GM13976 (cell line): ENCODE measurements around the gene ADAM30.

ENCODE experiments used
- DNase-seq: peaks from one replicate; pipeline ENCODE4 v3.0.0; 2012; ENCODE audit warnings: low spot score
- in situ Hi-C: fragments of 300-500 bp; cut with MboI; formaldehyde crosslinking; loops from one replicate; pipeline ENCODE4 v1.12.0; 2022; ENCODE audit warnings: low sequenced_read_pairs, mixed read lengths, inconsistent platforms; ENCODE audit not compliant: unreplicated experiment
- TF ChIP-seq, protein P1 (sequence below): IDR thresholded peaks from 2 replicates; pipeline ENCODE4 v1.5.1; 2012; ENCODE audit warnings: borderline replicate concordance, mild to moderate bottlenecking; ENCODE audit not compliant: insufficient read depth; ENCODE audit errors: extremely low read depth, missing control alignments, control extremely low read depth

The ADAM30 gene

DNA sequence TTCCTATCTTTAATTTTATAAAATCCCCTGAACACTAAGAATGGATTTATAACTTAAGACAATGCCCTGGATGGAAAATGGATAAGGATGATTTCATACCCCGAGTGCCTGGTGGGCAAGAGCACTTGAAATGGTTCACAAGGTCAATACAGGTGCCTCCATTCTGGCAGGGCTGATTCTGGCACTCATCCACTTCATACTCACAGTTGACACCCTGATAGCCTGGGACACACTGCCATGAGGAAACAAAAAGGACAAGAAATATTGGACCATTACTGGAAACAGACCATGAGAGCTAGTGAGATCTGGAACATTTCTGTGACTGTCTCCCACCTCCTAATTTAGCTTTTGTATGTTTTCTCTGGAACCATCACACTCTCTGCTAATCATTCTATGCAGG, 39.1 kb upstream of the ADAM30 start:
- no peak for DNase-seq
- TF ChIP-seq, protein P1, sequence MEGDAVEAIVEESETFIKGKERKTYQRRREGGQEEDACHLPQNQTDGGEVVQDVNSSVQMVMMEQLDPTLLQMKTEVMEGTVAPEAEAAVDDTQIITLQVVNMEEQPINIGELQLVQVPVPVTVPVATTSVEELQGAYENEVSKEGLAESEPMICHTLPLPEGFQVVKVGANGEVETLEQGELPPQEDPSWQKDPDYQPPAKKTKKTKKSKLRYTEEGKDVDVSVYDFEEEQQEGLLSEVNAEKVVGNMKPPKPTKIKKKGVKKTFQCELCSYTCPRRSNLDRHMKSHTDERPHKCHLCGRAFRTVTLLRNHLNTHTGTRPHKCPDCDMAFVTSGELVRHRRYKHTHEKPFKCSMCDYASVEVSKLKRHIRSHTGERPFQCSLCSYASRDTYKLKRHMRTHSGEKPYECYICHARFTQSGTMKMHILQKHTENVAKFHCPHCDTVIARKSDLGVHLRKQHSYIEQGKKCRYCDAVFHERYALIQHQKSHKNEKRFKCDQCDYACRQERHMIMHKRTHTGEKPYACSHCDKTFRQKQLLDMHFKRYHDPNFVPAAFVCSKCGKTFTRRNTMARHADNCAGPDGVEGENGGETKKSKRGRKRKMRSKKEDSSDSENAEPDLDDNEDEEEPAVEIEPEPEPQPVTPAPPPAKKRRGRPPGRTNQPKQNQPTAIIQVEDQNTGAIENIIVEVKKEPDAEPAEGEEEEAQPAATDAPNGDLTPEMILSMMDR = no peak
- in situ Hi-C loops = loop anchor here (10.0 kb wide), 1 partner anchor 49 kb away; no protein-coding TSS in a partner anchor

DNA sequence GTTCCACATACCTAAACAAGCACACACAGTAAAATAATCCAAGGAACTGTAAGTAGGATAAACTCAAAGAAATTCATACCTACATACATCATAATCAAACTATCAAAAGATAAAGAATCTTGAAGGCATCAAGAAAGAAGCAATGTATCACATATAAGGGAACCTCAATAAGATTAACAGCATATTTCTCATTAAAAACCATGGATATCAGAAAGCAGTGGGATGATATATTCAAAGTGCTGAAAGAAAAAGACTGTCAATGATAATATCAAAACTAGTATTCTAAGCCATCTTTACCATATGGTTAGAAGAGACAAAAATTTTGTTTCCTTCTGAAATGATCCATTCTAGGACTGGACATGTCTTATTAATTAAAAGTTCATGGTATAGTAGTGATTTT, 37.1 kb upstream of the ADAM30 start:
- in situ Hi-C loops = loop anchor here (10.0 kb wide), 1 partner anchor 51 kb away; no protein-coding TSS in a partner anchor
- TF ChIP-seq, protein P1 = no peak
- no peak for DNase-seq

DNA sequence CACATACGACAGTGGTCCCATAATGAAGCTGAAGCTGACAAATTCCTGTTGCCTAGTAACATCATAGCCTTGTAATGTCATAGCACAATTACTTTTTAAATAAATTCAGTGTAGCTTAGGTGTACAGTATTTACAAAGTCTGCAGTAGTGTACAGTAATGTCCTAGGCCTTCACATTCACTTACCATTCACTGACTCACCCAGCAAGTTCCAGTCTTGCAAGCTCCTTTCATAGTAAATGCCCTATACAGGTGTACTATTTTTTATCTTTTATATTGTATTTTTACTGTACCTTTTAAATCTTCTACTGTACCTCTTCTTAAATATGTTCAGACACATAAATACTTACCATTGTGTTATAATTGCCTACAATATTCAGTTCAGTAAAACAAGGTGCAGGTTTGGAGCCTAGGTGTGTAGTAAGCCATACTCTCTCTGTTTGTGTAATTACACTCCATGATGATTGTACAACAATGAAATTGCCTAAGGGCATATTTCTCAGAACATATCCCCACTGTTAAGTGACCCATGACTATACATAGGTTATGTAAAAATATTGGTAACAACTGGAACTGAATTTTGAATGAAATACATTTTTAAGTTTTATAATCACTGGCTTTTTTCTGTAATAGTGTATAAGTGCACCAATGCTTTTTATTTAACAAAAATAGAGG, 33.5 kb upstream of the ADAM30 start:
- in situ Hi-C loops = loop anchor here (10.0 kb wide), 1 partner anchor 55 kb away; no protein-coding TSS in a partner anchor
- TF ChIP-seq, protein P1 = no peak
- DNase-seq = no peak

DNA sequence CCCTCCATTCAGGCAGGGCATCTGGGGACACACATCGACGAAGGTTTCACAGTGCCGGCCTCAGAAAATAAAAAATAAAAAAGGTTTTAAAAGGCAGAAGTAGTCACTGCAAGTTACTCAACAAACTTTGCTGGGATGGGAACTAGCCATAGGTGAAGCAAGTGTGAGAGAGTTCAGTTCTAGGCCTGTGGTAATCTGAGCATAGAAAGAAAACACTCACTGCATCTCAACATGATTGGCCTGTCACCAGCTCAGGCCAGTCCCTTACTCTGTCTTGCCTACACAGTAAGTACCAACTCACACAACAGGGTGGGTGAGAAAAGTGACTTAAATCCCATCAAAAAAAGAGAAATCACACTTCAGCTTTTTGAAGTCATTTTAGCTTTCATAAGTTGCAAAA, 30.2 kb upstream of the ADAM30 start:
- no peak for DNase-seq
- in situ Hi-C loops = no loop called here
- TF ChIP-seq, protein P1 = no peak

DNA sequence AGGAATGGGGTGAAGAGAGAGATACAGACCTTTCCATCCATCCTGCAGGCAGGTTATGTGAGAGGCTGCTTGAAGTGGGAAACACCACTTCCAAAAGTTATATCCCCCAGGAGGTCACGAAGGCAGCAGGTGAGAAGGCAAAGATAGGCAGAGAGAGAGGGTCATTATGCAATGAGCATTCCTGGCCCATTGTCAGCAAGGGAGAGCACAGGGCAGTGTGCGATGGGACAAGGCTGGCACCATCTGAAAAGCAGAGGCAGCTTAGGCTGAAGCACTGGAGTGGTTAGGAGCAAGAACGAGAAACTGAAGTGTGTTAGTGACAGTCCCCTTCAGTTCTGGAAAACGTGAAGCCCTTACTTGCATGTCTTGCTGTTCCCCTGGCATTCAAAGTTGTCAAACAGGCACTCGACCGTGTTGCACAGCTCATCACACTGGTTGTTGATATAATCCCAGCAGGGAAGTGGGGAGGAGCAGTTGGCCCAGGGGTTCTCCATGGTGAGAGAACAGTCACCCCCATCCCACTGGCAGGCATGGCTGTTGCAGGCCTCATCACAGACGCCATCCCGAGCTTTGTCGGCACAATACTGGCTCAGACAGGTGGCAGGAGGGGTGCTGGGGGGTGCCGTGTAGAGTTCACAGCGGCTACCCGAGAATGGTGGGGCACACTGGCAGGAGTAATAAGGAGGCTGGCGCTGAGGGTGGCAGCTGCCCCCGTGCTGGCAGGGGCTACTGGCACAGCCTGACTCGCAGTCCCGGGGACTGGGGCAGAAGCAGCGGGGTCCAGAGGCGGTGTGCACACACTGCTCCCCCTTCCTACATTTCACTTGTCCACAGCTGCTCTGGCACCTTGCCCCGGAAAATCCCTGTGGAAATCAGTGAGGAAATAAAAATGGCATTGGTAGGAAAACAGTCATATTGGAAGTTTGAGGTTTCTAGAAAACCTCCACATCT, 28.9 kb upstream of the ADAM30 start:
- no peak for DNase-seq
- in situ Hi-C loops = no loop called here
- TF ChIP-seq, protein P1 = no peak

DNA sequence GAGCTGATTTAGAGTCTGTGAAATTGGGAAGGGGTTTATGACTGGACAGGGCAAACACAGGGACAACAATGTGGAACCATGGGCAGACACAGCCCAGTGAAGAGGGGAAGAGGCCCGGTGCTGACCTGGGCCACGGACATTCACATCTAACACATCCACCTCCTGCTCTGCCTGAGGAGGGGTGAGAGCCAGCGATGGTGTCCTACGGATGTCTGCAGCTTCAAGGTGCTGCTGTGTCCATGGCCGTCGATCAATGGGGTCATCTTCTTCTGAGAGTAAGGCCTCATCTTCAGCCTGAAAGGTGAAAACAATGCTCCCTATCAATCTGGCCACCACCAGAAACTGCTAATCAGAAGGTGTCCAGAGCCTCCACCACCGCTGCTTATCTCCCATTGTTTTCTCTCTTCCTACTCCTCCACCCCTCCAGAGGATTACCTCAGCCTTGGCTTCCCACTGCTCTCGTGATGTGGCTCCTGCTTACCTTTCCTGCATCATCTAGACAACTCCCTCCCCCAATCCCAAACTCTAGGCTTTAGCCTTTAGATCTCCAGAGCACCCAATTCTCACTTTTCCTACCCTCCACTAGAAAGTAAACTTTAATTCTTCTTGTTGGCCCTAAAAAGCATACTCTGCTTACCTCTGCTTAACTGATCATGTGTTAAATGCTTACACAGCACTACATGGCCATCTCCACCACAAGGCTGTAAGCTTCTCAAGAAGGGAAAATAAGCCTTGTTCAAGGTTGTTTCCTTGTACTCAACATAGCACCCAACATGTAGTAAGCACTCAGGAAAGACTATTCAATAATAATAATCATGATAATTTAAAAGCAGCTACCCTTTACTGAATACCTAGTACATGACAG, 24.0 kb upstream of the ADAM30 start:
- in situ Hi-C loops = no loop called here
- TF ChIP-seq, protein P1 = no peak
- no peak for DNase-seq
